GM19438 (cell line): ENCODE data around the gene ZSCAN1.

ENCODE experiments used
- ATAC-seq: cut with Tn5 transposase; IDR thresholded peaks from one replicate; pipeline ENCODE4 v1.9.1; 2021; ENCODE audit warnings: low read depth; ENCODE audit not compliant: unreplicated experiment

The ZSCAN1 gene

GRCh38 chr19:58038688-58039204, 4.9 kb downstream of the ZSCAN1 start:
- ATAC-seq = no peak

GRCh38 chr19:58040751-58041525, 7.1 kb downstream of the ZSCAN1 start:
- no peak for ATAC-seq

- no peak for ATAC-seq
These were observed 8.9 kb downstream of the ZSCAN1 start for GRCh38 chr19:58042495-58043340.

- no peak for ATAC-seq
These were observed 10.6 kb downstream of the ZSCAN1 start for GRCh38 chr19:58044391-58044790.

GRCh38 chr19:58044886-58045285, 11.1 kb downstream of the ZSCAN1 start:
- no peak for ATAC-seq

GRCh38 chr19:58045411-58046050, 11.7 kb downstream of the ZSCAN1 start:
- ATAC-seq = no peak

GRCh38 chr19:58046856-58047255, 13.0 kb downstream of the ZSCAN1 start:
- ATAC-seq = no peak

- ATAC-seq = no peak
These were observed 13.8 kb downstream of the ZSCAN1 start for GRCh38 chr19:58047672-58048071.

GRCh38 chr19:58052256-58052655, 18.4 kb downstream of the ZSCAN1 start:
- ATAC-seq = no peak

GRCh38 chr19:58053480-58054156, 19.8 kb downstream of the ZSCAN1 start:
- ATAC-seq = no peak

- no peak for ATAC-seq
These were observed 21.4 kb downstream of the ZSCAN1 start for GRCh38 chr19:58054901-58055874.

- ATAC-seq = no peak
These were observed 22.4 kb downstream of the ZSCAN1 start for GRCh38 chr19:58056261-58056660.

- no peak for ATAC-seq
These were observed 23.0 kb downstream of the ZSCAN1 start for GRCh38 chr19:58056861-58057260.

- no peak for ATAC-seq
These were observed 24.6 kb downstream of the ZSCAN1 start for GRCh38 chr19:58058467-58058866.

- no peak for ATAC-seq
These were observed 25.3 kb downstream of the ZSCAN1 start, which contains the start of gene ZNF135 for GRCh38 chr19:58059003-58059670. Gene ZNF135, plus strand, starts transcription at chr19:58059282. Its CDS starts 721 bp downstream, at chr19:58060003.

GRCh38 chr19:58059671-58060078, 25.9 kb downstream of the ZSCAN1 start:
- ATAC-seq = no peak

GRCh38 chr19:58060231-58060630, 26.4 kb downstream of the ZSCAN1 start:
- no peak for ATAC-seq

GRCh38 chr19:58063712-58064111, 29.9 kb downstream of the ZSCAN1 start:
- ATAC-seq = no peak
